Ascending aorta (tissue), 2 donors: ENCODE results near the gene DCUN1D1. TPM values are rescaled to one million over a fixed set of nuclear protein-coding genes. Genes with fewer than 3 reads are reported as not detected.

Experiments
- DNase-seq, 2 donors: peaks; one replicate each; pipeline ENCODE4 v3.0.0-alpha.2; 2019; ENCODE audit warnings: low spot score in 2 of 2
- H3K27ac ChIP-seq, 2 donors: fragments of 200-600 bp; sonication (generic); one replicate each; pipeline ENCODE4 v1.5.1; 2016 to 2017; ENCODE audit warnings: mild to moderate bottlenecking in 1 of 2
- H3K27me3 ChIP-seq: fragments of 200-600 bp; sonication (generic); one replicate; pipeline ENCODE4 v1.5.1; 2017
- H3K36me3 ChIP-seq, 2 donors: fragments of 200-600 bp; sonication (generic); one replicate each; pipeline ENCODE4 v1.5.1; 2016
- H3K4me1 ChIP-seq, 2 donors: fragments of 200-600 bp; sonication (generic); one replicate each; pipeline ENCODE4 v1.5.1; 2016 to 2017; ENCODE audit warnings: mild to moderate bottlenecking in 1 of 2
- H3K4me3 ChIP-seq, 2 donors: fragments of 200-600 bp; sonication (generic); one replicate each; pipeline ENCODE4 v1.5.1; 2016 to 2017; ENCODE audit warnings: mild to moderate bottlenecking in 1 of 2
- H3K9me3 ChIP-seq, 2 donors: fragments of 200-600 bp; sonication (generic); one replicate each; pipeline ENCODE4 v1.5.1; 2016
- CTCF ChIP-seq, 3 experiments: fragments of 200-600 bp in 2 of 3; fragments of 450-650 bp in 1 of 3; sonication (generic) in 2 of 3; IDR thresholded peaks; one replicate each; pipeline ENCODE4 v1.5.1; 2016 to 2019; ENCODE audit warnings: antibody characterized with exemption in 3 of 3, mild to moderate bottlenecking in 1 of 3, moderate library complexity in 1 of 3
- intact Hi-C: fragments of 100-400 bp; cut with DNase I; formaldehyde crosslinking; loops from one replicate; pipeline ENCODE4 v1.15.1; 2023
- total RNA-seq: library from RNA; depleted of rRNA; stranded (reverse); fragments of >200 nt; gene quantifications from one replicate; pipeline ENCODE4 v1.1.0, GENCODE V29; 2016

DCUN1D1 gene
- total RNA-seq, 1 donor from 2014 or later: 8.4 TPM

- no peak for TF ChIP-seq CTCF (IDR thresholded peaks at IDR 0.05)
- intact Hi-C loops: no loop called here
- Histone ChIP-seq H3K27me3 (no peaks in the 10 kb centered on the region), H3K27ac (no peak overlapping the region), H3K4me1 (no peaks in the 10 kb centered on the region), H3K36me3 (peaks cover 15 to 19% of the 10 kb centered on the region in 2 donors), H3K4me3 (no peak overlapping the region), H3K9me3 (no peaks in the 10 kb centered on the region)
- no peak for DNase-seq
These were observed 74.7 kb downstream of the DCUN1D1 start for GRCh38 chr3:182905623-182906022.

GRCh38 chr3:182904164-182904563 is 76.2 kb downstream of the DCUN1D1 start:
- Histone ChIP-seq H3K27ac (no peak overlapping the region), H3K36me3 (peaks cover 19 to 22% of the 10 kb centered on the region in 2 donors), H3K9me3 (no peaks in the 10 kb centered on the region), H3K4me1 (no peaks in the 10 kb centered on the region), H3K4me3 (no peak overlapping the region), H3K27me3 (no peaks in the 10 kb centered on the region)
- no peak for DNase-seq
- TF ChIP-seq CTCF (IDR thresholded peaks at IDR 0.05): no peak
- intact Hi-C loops: no loop called here

GRCh38 chr3:182902236-182902635 is 78.1 kb downstream of the DCUN1D1 start:
- intact Hi-C loops: no loop called here
- no peaks in the 10 kb centered on the region for H3K4me1 ChIP-seq
- TF ChIP-seq CTCF (IDR thresholded peaks at IDR 0.05): no peak
- H3K36me3 ChIP-seq: peaks cover 26 to 35% of the 10 kb centered on the region in 2 donors
- no peak overlapping the region for H3K27ac ChIP-seq
- DNase-seq: no peak
- no peaks in the 10 kb centered on the region for H3K27me3 ChIP-seq
- H3K9me3 ChIP-seq: no peaks in the 10 kb centered on the region
- H3K4me3 ChIP-seq: no peak overlapping the region

- Histone ChIP-seq H3K4me3 (no peak overlapping the region), H3K36me3 (peaks cover 16 to 32% of the 10 kb centered on the region in 2 donors), H3K27me3 (no peaks in the 10 kb centered on the region), H3K27ac (no peak overlapping the region), H3K4me1 (no peaks in the 10 kb centered on the region), H3K9me3 (no peaks in the 10 kb centered on the region)
- DNase-seq: no peak
- intact Hi-C loops: no loop called here
- TF ChIP-seq CTCF (IDR thresholded peaks at IDR 0.05): no peak
These were observed 83.8 kb downstream of the DCUN1D1 start for GRCh38 chr3:182896553-182896952.

- no peak overlapping the region for H3K27ac ChIP-seq
- peaks cover 16 to 32% of the 10 kb centered on the region in 2 donors for H3K36me3 ChIP-seq
- H3K4me3 ChIP-seq: no peak overlapping the region
- no peak for TF ChIP-seq CTCF (IDR thresholded peaks at IDR 0.05)
- no peaks in the 10 kb centered on the region for H3K4me1 ChIP-seq
- no peaks in the 10 kb centered on the region for H3K9me3 ChIP-seq
- no peaks in the 10 kb centered on the region for H3K27me3 ChIP-seq
- DNase-seq: no peak
- intact Hi-C loops: no loop called here
These were observed 84.7 kb downstream of the DCUN1D1 start for GRCh38 chr3:182895513-182896112.

GRCh38 chr3:182892226-182892625 is 88.1 kb downstream of the DCUN1D1 start:
- H3K36me3 ChIP-seq: peaks cover 9 to 22% of the 10 kb centered on the region in 2 donors
- intact Hi-C loops: no loop called here
- no peaks in the 10 kb centered on the region for H3K27me3 ChIP-seq
- no peak for TF ChIP-seq CTCF (IDR thresholded peaks at IDR 0.05)
- DNase-seq: no peak
- H3K4me3 ChIP-seq: no peak overlapping the region
- H3K9me3 ChIP-seq: no peaks in the 10 kb centered on the region
- H3K27ac ChIP-seq: no peak overlapping the region
- no peaks in the 10 kb centered on the region for H3K4me1 ChIP-seq
